ENCODE results near the gene MRPL18.
"Not testable (repeated sequence)": the region's sequence is repeated elsewhere in the genome, so short reads cannot be mapped to it uniquely, and the experiment has no call there.

MRPL18 gene

DNA sequence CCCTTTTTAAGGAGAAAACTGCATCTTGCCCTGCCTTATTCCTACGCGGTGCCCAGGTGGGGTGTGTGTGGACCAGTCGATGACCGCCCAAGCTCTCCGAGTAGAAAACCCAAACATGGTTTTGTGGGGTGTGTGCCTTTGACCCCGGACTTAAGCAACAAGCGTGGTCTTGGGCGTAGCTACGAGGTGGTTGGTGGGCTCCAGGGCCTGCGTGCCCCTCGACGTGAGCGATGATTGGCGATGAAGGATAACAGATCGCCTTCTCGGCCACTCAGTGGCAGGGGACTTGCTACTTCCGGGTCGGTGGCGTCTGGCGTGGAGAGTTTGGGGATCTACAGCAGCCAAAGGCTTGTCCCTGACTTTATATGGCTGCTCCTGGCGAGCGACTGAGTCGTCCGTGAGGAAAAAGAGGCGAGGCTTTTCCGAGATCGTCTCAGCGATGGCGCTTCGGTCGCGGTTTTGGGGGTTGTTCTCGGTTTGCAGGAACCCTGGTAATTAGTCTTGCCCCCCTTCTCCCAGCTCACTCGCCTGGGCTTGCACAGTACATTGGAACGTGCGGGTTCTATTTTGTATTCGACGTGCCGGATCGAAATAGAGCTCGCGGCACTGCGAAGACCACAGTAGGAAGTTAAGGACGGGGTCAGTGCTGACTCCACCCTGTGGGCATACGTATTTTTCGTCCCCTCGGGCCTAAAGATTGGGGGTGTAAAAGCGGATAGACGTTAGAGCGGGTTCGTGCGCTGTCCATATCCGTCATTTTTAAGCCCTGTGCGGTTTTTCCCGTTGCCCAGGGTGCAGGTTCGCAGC, at the start of gene MRPL18:
MRPL18 (plus strand) TSS at position 319 of the 807 bp plus-strand sequence; CDS start at position 440, 121 bp downstream.
- TF ChIP-seq, protein P1, sequence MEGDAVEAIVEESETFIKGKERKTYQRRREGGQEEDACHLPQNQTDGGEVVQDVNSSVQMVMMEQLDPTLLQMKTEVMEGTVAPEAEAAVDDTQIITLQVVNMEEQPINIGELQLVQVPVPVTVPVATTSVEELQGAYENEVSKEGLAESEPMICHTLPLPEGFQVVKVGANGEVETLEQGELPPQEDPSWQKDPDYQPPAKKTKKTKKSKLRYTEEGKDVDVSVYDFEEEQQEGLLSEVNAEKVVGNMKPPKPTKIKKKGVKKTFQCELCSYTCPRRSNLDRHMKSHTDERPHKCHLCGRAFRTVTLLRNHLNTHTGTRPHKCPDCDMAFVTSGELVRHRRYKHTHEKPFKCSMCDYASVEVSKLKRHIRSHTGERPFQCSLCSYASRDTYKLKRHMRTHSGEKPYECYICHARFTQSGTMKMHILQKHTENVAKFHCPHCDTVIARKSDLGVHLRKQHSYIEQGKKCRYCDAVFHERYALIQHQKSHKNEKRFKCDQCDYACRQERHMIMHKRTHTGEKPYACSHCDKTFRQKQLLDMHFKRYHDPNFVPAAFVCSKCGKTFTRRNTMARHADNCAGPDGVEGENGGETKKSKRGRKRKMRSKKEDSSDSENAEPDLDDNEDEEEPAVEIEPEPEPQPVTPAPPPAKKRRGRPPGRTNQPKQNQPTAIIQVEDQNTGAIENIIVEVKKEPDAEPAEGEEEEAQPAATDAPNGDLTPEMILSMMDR (IDR thresholded peaks at IDR 0.05; ENCODE audit: low read depth, low read length): no peak
- H3K4me3 ChIP-seq (ENCODE audit: low read depth, low read length): peak within 1 kb of the TSS; percentile 93

DNA sequence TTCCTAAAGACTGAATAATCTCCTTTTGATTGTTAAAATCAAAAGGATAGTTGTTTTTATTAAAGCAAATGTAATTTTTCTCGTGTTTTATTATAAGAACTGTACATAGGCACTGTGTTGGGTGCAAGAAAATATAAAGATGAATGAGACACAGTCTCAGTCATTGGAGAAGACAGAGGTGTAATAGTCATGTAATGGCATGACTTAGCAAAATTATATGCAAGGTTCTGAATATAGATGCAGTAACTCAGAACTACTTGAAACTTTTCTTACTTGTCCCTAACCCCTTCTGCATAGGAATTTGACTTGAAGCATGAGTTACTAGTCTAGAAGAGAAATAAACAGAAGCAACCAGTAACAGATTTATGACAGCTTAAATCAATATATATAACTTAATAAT, 48.1 kb upstream of the MRPL18 start:
- TF ChIP-seq, protein P1 (IDR thresholded peaks at IDR 0.05; ENCODE audit: low read depth, low read length): no peak

DNA sequence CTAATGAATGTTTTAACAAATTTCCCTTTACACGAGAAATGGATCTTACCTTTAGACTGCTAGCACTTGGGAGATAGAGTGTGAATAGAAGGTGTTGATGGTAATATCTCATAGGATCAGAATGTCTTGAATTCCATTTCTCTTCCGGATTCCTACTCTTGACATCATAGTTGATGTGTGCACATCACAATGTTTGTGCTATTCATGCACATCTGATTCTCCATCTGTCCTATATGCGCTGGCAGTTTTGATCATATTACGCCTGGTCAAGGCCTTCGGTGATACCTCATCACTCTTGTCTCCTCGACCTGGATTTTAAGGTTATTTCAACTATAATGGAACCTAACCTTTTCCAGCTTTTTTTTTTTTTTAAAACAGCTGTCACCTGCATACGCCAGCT, 45.2 kb upstream of the MRPL18 start:
- H3K4me3 ChIP-seq (ENCODE audit: low read depth, low read length): no peak overlapping the region
- TF ChIP-seq, protein P1 (IDR thresholded peaks at IDR 0.05; ENCODE audit: low read depth, low read length): no peak

More for the DNA sequence above, 48.1 kb upstream of the MRPL18 start:
- H3K4me3 ChIP-seq (ENCODE audit: low read depth, low read length): no peak overlapping the region

DNA sequence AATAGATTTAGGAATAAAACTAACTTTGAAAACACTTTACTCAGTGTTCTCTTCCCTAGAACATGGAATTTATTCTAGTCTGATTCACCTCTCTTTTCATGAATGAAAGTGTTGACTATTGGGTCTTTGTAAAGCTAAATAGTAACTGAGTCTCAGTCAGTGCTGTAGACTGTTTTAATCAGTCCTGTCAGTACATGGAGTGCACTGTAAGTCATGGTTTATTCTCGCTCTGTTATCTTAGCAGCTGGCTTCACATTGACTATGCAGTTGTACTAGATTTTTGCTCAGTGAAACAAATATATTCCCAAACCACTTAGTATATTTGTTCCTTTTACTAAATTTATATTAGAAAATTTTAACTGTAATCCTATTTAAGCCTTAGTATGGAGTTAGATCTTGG, 43.5 kb upstream of the MRPL18 start:
- TF ChIP-seq, protein P1 (IDR thresholded peaks at IDR 0.05; ENCODE audit: low read depth, low read length): no peak
- H3K4me3 ChIP-seq (ENCODE audit: low read depth, low read length): no peak overlapping the region

DNA sequence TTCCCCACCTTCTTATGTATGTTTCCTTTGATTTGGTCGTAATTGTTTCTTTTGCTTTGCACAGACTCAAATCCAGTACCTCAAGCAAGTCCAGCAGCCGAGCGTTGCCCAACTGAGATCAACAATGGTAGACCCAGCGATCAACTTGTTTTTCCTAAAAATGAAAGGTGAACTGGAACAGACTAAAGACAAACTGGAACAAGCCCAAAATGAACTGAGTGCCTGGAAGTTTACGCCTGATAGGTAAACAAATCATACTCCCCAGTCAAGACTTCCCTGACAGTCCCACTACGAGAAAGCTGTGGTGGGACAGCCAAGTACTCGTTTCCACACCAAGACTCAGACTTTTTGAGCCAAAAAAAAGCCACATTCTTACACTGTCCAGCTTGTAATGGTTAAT, 42.1 kb upstream of the MRPL18 start:
- H3K4me3 ChIP-seq (ENCODE audit: low read depth, low read length): not testable (repeated sequence)

DNA sequence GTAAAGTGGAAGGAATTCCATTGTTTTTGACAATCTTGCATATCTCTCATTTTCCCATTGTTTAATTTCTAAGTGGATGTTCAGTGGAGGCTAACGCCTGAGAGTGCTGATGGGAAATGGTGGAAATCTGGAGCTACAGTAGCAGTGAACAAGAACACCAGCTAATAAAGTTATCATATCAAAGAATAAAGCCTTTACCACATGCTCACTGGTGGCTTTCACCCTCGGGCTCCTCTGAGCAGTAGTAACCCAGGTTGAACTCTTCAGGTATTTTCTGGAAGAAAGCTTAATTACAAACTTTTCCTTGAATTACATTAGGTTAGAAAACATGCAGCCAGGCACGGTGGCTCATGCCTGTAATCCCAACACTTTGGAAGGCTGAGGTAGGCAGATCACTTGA, 38.8 kb upstream of the MRPL18 start:
- TF ChIP-seq, protein P1 (IDR thresholded peaks at IDR 0.05; ENCODE audit: low read depth, low read length): no peak
- no peak overlapping the region for H3K4me3 ChIP-seq (ENCODE audit: low read depth, low read length)

DNA sequence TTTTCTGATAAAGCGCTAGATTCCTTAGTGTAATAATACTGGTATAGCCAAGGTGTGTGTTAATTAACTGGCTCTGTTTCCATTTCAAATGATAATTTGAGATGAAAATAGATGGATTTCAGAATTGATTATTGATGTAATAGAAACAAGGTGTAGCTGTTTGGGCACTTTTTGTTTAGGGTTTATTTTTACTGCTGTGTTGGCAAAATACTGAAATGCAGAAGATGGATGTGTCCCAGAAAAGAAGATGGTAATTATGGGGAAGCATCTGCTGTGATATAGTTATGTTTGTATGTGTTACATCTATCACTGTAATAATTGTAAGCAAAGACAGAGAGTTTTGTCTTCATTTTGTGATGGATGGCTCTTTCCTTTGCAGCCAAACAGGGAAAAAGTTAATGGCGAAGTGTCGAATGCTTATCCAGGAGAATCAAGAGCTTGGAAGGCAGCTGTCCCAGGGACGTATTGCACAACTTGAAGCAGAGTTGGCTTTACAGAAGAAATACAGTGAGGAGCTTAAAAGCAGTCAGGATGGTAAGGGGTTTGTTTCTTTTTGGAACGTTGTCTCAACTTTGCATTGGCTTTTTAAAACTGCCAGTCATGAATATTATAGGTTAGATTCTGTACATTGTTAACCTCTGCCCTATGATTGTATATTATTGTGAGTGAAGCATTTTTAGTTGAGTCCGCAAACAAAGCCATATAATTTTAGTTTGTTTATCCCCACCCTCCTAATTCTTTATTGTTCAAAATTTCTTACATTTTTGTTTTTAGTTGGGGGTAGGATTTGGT, 37.0 kb upstream of the MRPL18 start:
- no peak overlapping the region for H3K4me3 ChIP-seq (ENCODE audit: low read depth, low read length)
- TF ChIP-seq, protein P1 (IDR thresholded peaks at IDR 0.05; ENCODE audit: low read depth, low read length): no peak

All from WI38 (cell line).